ENCODE measurements around the gene PBX4. TPM values are rescaled to one million over a fixed set of nuclear protein-coding genes. Genes with fewer than 3 reads are reported as not detected.

PBX4 gene
- total and polyA plus RNA-seq, 2 donors (not counting 3 experiments of a cell fraction or from before 2014, with no cell fraction given) = not detected

DNA sequence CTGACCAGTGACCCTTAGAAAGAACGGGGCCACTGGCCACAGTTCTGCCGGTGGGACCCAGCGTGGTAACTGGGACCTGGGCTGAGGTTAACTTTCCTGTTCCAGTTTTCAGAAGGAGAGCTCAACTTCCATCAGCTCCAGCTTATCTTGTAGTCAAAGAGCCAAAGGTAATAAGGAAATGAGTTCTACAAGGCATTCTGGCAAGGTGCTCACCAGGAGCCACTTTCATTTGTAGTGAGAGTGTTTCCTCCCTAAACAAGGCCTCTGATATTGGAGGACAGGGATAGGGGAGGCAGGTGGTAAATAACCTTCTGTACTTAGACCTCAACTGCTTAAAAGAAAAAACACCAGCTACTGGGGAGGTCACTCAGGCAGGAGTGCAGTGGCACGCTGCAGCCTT is 38.1 kb downstream of the PBX4 start:
- no peaks in the 10 kb centered on the region for H3K36me3 ChIP-seq (ENCODE audit: control insufficient read depth in 2 of 2, extremely low read depth in 1 of 2, insufficient read depth in 2 of 2, low read length in 2 of 2)
- POLR2A ChIA-PET = no interaction called here
- TF ChIP-seq, protein P1, sequence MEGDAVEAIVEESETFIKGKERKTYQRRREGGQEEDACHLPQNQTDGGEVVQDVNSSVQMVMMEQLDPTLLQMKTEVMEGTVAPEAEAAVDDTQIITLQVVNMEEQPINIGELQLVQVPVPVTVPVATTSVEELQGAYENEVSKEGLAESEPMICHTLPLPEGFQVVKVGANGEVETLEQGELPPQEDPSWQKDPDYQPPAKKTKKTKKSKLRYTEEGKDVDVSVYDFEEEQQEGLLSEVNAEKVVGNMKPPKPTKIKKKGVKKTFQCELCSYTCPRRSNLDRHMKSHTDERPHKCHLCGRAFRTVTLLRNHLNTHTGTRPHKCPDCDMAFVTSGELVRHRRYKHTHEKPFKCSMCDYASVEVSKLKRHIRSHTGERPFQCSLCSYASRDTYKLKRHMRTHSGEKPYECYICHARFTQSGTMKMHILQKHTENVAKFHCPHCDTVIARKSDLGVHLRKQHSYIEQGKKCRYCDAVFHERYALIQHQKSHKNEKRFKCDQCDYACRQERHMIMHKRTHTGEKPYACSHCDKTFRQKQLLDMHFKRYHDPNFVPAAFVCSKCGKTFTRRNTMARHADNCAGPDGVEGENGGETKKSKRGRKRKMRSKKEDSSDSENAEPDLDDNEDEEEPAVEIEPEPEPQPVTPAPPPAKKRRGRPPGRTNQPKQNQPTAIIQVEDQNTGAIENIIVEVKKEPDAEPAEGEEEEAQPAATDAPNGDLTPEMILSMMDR (IDR thresholded peaks at IDR 0.05; ENCODE audit: extremely low read depth in 1 of 2, insufficient read depth in 1 of 2, low read depth in 1 of 2, low read length in 2 of 2) = no peak
- TF ChIP-seq GATA2 (IDR thresholded peaks at IDR 0.05; ENCODE audit: insufficient read depth, insufficient read length, low read depth, low read length) = no peak
- TF ChIP-seq FOS (IDR thresholded peaks at IDR 0.05; ENCODE audit: borderline replicate concordance, insufficient read depth, low read length) = no peak
- no peak for TF ChIP-seq POLR2A (IDR thresholded peaks at IDR 0.05; ENCODE audit: low read depth, low read length)
- no peak for TF ChIP-seq MAX (IDR thresholded peaks at IDR 0.05; ENCODE audit: insufficient read depth, insufficient read length)
- no peak for TF ChIP-seq EZH2 (IDR thresholded peaks at IDR 0.05; ENCODE audit: borderline replicate concordance, low read depth, low read length, severe bottlenecking)
- no peak for TF ChIP-seq POLR2AphosphoS5 (IDR thresholded peaks at IDR 0.05; ENCODE audit: insufficient read depth, low read depth, low read length)
- TF ChIP-seq MYC (IDR thresholded peaks at IDR 0.05; ENCODE audit: low read depth, low read length) = no peak
- TF ChIP-seq JUN (IDR thresholded peaks at IDR 0.05; ENCODE audit: borderline replicate concordance, insufficient read depth, insufficient read length, low read depth) = no peak
- CTCF ChIA-PET = no interaction called here
- BruUV-seq (replicated peaks) = no TSS peak
- H3K9ac ChIP-seq (replicated peaks; ENCODE audit: extremely low read depth, insufficient read depth, low read length) = no peak overlapping the region
- dilution Hi-C loops (cut with MboI; ENCODE audit: extremely low pct_ligation_motif_present, low sequenced_read_pairs) = no loop called here
- no peaks in the 10 kb centered on the region for H3K9me1 ChIP-seq (replicated peaks; ENCODE audit: control insufficient read depth, extremely low read depth, insufficient read depth, low read length)
- DNase-seq (ENCODE audit: low read depth, low spot score) (no peak), FAIRE-seq (no peak)
- H4K20me1 ChIP-seq (replicated peaks; ENCODE audit: control insufficient read depth, extremely low read depth, insufficient read depth, low read length) = no peaks in the 10 kb centered on the region
- no peaks in the 10 kb centered on the region for H3K27me3 ChIP-seq (ENCODE audit: control insufficient read depth in 2 of 2, insufficient read depth in 2 of 2, low read length in 2 of 2)
- no peak overlapping the region for H3K27ac ChIP-seq (ENCODE audit: insufficient read depth, low read depth, low read length)
- no peaks in the 10 kb centered on the region for H3K9me3 ChIP-seq (replicated peaks; ENCODE audit: control insufficient read depth, insufficient read depth, low read length)
- H3K4me1 ChIP-seq (ENCODE audit: control insufficient read depth, extremely low read depth, insufficient read depth, low read length) = no peaks in the 10 kb centered on the region
- intact Hi-C loops (cut with micrococcal nuclease) = no loop called here
- no peak overlapping the region for H3K4me3 ChIP-seq (replicated peaks in 1 of 3; ENCODE audit: insufficient read depth in 1 of 3, low read depth in 1 of 3, low read length in 3 of 3)
- no peak overlapping the region for H3K4me2 ChIP-seq (ENCODE audit: insufficient read depth, low read length)
- H3K79me2 ChIP-seq (ENCODE audit: control insufficient read depth, insufficient read depth, low read length) = no peaks in the 10 kb centered on the region
- H2AFZ ChIP-seq (ENCODE audit: low read depth, low read length) = no peak overlapping the region
